ENCODE results near the gene ABCC1.

ABCC1 gene

GRCh38 chr16:16018705-16019104, 69.3 kb downstream of the ABCC1 start:
- no peak for DNase-seq

- no peak for DNase-seq
Measured at GRCh38 chr16:16019488-16019887, 70.1 kb downstream of the ABCC1 start.

- no peak for DNase-seq
Measured at GRCh38 chr16:16020291-16020690, 70.9 kb downstream of the ABCC1 start.

DNA sequence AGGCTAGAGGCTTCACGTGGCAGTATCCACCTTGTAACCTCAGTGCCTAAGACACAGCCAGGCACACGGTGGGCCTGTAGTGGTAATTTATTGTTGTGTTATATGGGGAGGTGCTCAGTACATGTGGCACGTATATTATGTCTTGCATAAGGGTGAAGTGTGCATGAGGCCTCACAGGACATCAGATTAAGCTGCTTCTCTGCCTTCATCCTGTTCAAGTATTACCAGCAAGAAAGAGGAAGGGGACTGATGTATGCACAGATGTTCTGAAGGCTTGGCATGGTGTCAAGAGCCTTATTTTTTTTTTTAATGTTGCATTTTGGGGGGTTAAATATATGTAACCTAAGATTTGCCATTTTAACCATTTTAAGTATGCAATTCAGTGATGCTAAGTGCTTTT, 71.6 kb downstream of the ABCC1 start:
- no peak for DNase-seq

- DNase-seq: no peak
Measured at GRCh38 chr16:16021646-16021987, 72.2 kb downstream of the ABCC1 start.

- peak in 55 of 58 donors; percentile 13 to 86 (median 58) for DNase-seq
Measured at GRCh38 chr16:16021988-16022682, 72.7 kb downstream of the ABCC1 start.

GRCh38 chr16:16022683-16023064, 73.3 kb downstream of the ABCC1 start:
- DNase-seq: no peak

GRCh38 chr16:16025214-16025968, 76.0 kb downstream of the ABCC1 start:
- peak in 6 of 58 donors; percentile 1 to 24 (median 6) for DNase-seq

GRCh38 chr16:16027728-16028310, 78.4 kb downstream of the ABCC1 start:
- DNase-seq: no peak

DNA sequence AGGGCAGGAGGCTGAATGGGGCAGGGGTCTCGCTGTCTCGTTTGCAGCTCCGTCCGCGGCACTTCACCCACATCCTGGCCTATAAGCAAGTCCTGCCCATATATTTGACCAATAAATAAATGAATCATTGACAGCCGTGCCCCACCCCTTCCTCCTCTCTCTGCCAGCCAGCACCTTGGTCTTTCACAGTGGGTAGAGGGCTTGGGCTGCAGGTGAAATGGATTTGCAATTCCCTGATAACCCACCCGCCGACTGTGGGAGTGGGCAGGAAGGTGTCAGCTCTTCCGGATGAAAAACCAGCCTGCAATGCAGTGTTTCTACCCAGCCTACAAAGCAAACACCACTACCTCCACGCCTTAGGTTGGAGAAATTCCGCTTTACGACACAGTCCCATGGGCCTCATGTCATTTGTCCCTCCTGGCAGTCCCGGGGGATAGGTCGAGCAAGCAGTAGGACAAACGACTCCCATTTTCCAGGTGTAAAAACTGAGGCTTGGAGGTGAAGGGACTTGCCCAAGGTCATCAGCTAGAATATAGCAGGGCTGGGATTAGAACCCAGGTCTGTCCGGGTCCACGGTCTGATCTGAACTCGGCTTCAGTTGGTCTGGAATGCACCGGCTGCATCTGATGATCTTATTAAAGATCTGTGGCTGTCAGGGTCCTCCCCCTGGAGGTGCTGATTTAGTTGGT, 79.0 kb downstream of the ABCC1 start:
- DNase-seq: no peak

DNA sequence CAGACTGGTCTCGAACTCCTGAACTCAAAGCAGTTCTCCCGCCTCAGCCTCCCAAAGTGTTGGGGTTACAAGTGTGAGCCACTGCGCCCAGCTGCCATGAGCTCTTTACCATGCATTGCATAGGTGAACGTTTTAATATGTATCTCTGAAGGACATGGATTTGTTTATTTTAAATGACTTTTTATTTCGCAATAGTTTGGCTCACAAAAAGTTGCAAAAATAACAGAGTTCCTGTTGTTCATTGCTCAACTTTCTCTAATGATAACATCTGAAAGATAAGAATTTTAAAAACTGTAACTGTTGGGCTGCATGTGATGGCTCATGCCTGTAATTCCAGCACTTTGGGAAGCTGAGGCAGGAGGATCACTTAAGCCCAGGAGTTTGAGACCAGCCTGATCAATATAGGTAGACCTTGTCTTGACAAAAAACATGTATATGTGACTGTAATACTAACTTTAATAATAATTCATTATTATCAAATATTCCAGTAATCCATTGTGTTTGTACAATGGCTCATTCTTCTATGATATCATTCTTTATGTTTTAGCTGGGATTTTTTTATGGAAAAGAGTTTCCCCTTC, 80.1 kb downstream of the ABCC1 start:
- no peak for DNase-seq

- DNase-seq: no peak
Measured at GRCh38 chr16:16030449-16030848, 81.0 kb downstream of the ABCC1 start.

DNA sequence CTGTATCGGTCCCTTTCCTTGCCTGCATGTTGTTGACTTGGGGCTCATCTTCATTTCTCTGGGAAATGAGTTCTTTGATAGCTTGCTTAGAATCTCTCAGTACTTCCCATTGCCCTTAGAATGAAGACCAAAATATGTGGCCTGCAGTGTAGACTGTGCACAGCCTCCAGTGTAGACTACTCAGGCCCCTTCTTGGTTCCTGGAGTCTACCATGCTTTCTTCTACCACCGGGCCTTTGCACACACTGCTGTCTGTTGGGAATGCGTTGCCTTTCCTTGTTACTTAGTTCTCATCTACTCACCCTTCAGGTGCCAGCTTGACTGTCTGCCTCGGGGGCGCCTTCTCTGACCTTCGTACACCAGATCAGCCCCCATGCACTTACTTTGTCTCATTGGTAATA, 82.0 kb downstream of the ABCC1 start:
- DNase-seq: no peak

- DNase-seq: no peak
Measured at GRCh38 chr16:16032271-16032979, 83.0 kb downstream of the ABCC1 start.

GRCh38 chr16:16033208-16033717, 83.8 kb downstream of the ABCC1 start:
- DNase-seq: no peak

GRCh38 chr16:16036359-16036792, 87.0 kb downstream of the ABCC1 start:
- peak in 2 of 58 donors; percentile 1 to 2 for DNase-seq

DNA sequence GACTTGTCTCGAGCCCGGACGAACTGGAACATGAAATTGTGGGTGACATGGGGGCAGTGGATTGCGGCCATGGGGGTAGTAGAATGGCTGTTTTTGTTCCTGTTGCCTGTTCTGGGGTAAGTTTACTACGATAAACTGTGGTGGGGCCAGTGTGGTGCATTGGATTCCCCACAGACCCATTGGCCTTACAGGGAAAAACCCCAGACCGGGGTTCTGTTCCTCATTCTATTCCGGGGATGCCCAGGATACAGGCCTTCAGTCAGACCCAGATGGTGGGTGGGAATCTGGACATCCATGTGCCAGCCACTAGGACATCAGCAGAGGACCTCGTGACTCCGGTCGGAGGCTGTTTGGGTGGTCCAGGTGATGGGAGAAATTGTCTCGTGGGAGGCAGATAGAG, 88.1 kb downstream of the ABCC1 start:
- DNase-seq: no peak

DNA sequence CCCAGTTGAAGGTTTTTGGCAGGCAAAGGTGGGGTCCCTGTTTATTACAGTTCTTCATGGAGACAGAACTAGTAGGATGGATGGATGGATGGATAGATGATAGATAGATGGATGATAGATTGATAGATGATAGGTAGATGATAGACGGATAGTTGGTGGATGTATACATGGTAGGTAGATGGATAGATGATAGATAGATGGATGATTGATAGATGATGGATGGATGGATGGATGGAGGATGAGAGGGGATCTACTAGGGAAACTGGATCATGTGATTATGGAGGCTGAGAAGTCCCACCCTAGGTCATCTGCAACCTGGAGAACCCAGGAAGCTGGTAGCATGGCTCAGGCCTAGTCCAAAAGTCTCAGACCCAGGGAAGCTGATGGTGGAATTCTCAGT, 88.6 kb downstream of the ABCC1 start:
- DNase-seq: no peak

GRCh38 chr16:16038950-16039349, 89.5 kb downstream of the ABCC1 start:
- no peak for DNase-seq

GRCh38 chr16:16041196-16041892, 91.9 kb downstream of the ABCC1 start:
- DNase-seq: no peak
